HG03520 (cell line): ENCODE data around the gene ARFGEF2.

Experiments used
- ATAC-seq: cut with Tn5 transposase; IDR thresholded peaks from one replicate; pipeline ENCODE4 v1.9.1; 2021; ENCODE audit warnings: mild to moderate bottlenecking, moderate library complexity; ENCODE audit not compliant: unreplicated experiment

Gene ARFGEF2

DNA sequence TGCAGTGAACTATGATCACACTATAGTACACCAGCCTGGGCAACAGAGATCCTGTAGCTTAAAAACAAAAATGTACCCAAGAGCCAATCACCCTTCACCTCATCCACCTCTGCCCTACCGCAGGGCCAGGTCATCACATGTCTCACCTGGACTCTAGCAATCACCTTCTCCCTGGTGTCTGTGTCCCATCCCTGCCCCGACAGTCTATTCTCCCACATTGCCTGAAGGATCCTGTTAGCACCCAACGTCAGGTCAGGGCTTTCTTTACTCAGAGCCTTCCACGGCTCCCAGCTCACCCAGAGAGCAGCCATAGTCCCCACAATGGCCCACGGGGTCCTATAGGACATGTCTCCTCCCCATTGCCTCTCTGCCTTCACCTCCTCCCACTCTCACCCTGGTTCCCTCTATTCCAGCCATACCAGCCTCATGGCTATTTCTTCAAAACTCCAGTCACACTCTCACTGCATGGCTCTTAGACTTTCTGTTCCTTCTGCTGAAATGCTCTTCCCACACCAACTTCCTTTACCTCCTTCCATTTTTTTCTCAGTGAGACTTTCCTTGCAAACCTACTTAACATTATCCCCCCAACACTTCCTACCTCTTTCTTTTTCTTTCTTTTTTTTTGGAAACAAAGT is 22.5 kb upstream of the ARFGEF2 start:
- ATAC-seq, result no peak

DNA sequence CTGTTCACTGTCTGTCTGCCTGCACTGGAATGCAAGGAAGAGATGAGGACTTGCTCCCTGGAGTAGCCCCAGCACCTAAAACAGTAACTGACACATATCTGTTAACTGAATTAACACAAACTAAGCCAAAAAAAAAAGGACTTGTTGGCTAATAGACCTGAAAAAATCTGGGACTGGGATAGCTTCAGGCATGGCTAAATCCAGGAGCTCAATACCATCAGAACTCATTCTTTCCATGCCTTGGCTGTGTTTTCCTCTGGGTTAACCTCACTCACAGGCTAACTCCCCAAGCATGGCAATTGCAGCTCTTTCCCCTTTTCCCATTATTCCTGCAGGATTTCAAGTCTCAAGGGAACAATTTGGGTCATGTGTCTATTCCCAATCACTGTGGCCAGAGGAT is 21.6 kb upstream of the ARFGEF2 start:
- ATAC-seq, result no peak

DNA sequence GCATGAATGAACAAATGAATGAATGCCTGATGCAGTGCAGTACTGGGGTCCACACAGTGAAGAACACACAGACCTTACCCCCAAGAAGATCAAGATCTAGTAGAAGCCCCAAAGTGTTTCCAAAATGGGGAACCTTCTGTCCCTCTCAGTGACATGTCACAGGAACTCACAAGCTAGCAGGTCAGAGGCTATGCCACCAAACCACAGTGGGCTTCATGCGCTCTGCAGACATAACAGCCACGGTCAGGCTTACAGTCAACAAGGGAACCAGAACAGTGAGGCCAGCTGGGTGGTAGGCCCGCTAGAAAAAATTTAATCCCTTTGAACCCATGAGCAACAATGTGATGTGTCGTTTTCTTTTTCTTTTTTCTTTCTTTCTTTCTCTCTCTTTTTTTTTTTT is 20.2 kb upstream of the ARFGEF2 start:
- ATAC-seq, result no peak

DNA sequence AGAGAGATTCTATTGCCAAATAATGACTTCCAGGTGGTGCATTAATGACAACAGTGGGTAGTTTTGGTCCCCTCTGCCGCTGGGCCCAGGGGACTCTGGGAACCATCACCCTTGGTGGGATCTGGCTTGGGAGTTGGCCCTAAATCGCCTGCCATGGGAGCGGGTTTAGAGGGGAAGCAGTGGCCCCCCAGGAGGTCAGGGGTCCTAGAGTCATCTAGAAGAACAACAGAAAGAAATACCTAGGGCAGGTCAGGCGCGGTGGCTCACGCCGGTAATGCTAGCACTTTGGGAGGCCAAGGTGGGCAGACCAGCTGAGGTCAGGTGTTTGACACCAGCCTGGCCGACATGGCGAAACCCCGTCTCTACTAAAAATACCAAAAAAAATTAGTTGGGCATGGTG is 17.8 kb upstream of the ARFGEF2 start:
- ATAC-seq, result no peak

DNA sequence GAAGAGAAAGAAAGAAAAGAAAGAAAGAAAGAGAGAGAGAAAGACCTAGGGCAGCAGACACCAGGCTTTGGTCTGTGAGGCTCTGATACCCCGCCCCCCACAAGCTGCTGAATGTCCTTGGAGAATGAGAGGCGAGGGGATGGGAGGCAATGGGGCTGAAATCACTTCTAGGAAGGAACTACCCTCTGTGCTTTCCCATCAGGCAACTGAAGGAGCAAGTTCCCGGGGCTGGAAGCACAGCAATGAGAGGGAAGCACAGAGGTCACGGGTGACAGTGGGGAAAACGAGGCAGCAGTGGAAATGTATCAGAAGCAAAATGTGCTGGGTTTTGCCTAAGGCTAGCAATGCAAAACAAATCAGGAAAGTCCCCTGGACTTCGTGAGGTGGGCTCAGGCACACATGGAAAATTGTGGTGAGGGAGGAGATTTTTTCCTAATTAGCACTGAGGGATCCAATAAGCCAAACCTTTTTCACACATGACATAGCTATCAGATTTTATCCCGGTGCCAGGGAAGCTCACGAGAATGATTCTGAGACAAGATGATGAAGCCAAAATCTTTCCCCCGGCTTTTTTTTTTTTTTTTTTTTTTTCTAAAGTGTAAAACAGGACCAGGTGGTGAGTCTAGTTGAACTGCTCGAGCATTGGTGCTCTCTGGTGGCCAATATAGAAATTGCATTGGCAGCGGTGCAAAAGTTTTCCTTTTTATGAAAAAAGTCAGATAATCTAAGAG is 16.8 kb upstream of the ARFGEF2 start:
- no peak for ATAC-seq

DNA sequence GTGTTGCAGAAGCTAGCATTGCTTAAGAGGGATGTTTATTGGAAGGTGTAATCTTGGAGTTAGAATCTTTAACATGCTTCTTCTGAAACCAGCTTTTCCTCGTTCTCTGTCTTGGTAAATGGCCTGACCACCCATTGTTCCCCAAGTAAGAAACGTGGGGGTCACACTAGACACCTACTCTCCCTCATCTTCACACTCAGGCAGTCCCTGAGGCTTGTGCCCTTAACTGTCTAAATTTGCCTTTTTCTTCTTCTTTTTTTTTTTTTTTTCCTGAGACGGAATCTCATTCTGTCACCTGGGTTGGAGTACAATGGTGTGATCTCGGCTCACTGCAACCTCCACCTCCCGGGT is 16.2 kb upstream of the ARFGEF2 start:
- ATAC-seq, result no peak

DNA sequence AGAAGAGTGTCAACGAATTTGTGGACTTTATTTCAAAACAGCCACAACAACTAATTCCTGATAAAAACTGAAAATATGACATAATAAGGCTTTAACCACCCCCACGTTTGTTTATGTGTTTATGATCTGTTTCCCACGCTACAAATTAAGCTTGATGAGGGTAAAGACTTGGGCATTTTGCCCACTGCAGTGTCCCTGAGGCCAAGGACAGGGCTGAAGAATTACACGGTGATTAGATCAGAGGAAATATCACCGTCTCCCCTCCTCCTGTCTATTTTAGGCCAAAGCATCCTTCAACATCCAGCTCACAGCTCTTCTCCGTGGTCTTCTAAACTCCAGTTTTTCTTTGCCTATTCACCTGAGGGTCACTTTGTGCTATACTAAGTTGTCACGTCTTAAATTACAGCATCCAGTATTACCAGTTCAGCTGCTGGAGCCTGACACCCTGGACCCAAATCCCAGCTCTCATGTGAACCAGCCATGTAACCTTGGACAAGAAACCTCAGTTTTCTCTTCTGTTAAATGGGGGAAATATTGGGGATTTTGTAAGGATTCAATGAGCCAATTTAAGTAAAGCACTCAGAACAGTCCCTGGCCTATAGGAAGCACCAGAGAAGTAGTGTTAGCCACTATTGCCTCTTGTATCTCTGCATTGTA is 15.2 kb upstream of the ARFGEF2 start:
- ATAC-seq, result no peak

DNA sequence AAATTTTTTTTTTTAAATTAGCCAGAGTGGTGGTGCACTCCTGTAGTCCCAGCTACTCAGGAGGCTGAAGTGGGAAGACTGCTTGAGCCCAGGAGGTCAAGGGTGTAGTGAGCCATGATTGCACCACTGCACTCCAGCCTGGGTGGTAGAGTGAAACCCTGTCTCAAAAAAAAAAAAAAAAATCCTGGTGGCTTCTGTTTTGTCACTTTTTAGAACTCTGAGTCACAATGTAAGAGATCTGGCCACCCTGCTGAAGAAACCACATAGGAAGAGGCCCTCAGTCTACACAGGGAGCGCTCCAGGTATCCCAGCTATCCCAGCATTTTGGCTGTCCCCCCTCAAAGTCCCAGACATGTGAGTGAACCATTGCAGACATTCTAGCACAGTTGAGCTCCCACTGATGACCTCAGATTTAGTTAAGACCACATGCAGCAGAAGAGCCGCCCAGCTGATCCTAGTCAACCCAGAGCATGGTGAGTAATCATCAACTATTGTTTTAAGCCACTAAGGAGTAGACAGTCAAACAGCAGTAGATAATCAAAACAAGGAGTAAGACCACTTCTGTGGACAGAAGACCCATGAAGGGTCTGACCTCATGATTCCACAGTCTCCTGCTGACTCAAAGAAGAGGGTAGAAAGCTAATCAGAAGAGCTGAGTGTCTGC is 12.7 kb upstream of the ARFGEF2 start:
- no peak for ATAC-seq

DNA sequence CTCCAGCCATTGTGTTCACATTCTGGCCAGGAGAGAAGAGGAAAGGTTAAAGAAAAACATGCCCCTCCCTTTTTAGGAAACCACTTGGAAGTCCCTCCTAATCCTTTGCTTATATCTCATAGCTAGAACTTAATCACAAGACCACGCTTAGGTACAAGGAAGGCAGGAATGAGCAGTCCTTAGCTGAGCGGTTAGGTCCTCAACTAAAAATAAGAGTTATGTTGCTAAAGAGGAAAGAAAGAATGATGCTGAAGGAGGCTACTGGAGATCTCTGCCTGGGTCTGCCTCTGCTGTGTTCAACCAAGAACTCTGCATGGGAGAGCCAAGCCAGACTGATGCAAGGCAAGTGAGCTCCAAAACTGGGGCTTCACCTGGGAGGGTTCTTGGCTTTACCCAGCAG is 11.6 kb upstream of the ARFGEF2 start:
- ATAC-seq, result no peak

DNA sequence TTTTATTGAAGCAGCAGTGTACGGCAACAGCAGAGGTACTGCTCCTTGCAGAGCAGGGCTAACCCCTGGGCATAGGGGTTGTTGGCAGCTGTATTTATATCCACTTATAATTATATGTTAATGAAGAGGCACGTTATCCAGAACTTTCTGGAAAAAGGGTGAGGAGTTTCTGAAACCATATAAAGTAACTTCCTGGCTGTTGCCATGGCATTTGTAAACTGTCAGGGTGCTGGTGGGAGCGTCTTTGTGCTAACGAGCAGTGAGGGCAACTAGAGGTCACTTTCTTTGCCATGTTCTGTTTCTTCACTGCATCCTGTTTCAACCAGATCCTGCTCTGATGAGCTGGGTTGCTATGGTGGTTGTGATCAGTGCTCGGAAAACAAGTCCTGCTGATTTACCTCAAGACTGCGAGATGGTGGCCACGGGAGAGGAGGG is 11.1 kb upstream of the ARFGEF2 start:
- no peak for ATAC-seq

DNA sequence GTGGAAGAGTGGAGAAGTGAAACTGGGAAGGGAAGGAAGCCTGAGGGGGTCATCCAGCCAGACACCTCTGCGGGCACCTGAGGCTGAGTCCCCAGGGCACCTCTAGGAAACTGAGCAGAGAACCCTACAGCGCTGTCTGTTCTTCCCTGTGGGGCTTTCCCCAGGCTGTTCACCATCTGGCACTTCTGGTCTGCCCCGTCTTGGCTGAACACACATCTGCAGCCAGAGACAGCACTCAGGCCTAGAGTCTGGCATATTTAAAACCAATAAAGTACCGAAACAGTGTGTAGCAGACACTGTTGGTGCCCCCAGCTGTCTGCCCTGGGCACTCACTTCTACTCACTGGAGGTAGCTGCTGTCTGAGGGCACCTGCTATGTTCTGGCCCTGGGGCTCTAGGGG is 9.4 kb upstream of the ARFGEF2 start:
- ATAC-seq, result peak; percentile 76

DNA sequence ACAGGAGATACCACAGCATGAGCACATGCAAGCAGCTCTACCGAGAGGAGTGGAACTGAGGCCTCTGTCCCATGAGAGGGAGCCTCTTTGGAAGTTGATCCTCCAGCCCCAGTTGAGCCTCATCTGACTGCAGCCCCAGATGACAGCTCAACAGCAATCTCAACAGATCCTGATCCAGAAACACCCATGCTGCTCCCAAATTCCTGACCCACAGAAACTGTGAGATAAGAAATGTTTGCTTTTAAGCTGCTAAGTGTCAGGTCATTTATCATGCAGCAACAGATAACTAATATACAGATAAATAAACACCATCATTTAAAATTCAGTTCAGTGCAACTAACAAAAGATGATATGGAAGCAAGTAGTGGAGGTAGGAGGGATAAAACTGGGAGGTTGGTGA is 4.8 kb upstream of the ARFGEF2 start:
- no peak for ATAC-seq

DNA sequence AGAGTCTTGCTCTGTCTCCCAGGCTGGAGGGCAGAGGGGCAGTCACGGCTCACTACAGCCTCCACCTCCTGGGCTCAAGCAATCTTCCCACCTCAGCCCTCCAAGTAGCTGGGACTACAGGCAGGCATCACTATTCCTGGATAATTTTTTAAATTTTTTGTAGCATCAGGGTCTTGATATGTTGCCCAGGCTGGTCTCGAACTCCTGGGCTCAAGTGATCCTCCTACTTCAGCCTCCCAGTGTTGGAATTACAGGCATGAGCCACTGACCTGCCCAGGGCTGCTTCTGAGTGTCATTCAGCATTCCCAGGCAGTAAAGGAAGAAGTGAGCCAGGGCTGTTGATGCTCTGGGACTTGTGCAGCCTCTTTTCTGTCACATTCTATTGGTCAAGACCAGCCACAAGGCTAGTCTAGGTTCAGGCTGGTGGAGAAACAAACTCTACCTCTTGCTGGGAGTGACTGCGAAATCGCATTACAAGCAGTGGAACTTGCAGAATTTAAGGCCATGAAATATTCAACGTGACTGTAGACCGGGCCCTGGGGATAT is 2.1 kb upstream of the ARFGEF2 start:
- ATAC-seq, result no peak

DNA sequence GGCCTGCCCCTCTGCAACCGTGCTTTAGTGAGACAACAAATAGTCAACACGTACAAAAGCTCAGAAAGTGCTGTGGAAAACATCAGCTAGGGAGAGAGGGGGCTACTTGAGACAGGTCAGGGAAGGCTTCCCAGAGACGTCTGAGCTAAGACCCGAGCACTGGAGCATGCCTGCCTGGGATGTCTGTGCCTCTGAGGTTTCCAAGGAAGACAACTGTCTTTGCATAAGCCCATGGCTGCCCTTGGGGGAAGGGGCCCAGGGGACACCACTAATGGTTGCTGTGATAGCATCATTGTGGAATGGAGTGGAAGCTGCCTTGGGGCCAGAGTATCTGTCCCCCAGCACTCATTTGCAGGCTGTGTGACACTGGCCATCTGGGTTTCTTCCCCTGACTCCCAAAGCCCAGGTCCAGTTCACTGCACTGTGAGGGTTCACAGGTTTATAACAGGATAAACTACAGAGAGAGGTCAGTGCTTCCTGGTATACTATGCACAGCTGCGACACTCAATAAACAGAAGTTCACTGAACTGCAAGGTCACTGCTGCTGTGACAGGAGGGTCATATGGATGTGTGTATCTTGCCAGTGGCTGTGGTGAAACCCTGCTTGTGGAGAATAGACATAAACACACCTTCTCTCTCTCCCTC is 1.5 kb upstream of the ARFGEF2 start:
- no peak for ATAC-seq

DNA sequence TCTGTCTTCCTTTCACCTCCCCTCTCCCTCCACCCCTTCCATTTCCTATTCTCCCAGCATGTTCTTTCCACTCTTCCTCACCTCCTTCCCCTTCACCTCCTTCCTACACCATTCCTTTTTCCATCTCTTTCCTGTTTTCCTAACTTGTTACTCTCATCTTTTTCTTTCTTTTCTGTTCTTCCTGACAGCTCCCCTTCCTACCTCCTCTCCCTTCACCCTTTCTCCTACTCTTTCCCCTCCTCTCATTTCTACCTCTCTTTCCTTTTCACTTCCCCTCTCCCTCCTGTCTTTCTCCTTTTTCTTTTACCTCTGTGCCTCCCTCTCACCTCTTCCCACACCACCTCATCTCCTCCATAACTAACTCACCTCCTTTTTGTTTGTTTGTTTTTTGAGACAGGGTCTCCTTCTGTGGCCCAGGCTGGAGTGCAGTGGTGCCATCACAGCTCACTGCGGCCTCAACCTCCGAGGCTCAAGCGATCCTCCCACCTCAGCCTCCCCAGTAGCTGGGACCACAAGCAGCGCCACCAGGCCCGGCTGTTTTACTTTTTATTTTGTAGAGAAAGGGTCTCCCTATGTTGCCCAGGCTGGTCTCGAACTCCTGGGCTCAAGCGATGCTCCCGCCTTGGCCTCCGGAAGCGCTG is 864 bp upstream of the ARFGEF2 start:
- ATAC-seq, result no peak

DNA sequence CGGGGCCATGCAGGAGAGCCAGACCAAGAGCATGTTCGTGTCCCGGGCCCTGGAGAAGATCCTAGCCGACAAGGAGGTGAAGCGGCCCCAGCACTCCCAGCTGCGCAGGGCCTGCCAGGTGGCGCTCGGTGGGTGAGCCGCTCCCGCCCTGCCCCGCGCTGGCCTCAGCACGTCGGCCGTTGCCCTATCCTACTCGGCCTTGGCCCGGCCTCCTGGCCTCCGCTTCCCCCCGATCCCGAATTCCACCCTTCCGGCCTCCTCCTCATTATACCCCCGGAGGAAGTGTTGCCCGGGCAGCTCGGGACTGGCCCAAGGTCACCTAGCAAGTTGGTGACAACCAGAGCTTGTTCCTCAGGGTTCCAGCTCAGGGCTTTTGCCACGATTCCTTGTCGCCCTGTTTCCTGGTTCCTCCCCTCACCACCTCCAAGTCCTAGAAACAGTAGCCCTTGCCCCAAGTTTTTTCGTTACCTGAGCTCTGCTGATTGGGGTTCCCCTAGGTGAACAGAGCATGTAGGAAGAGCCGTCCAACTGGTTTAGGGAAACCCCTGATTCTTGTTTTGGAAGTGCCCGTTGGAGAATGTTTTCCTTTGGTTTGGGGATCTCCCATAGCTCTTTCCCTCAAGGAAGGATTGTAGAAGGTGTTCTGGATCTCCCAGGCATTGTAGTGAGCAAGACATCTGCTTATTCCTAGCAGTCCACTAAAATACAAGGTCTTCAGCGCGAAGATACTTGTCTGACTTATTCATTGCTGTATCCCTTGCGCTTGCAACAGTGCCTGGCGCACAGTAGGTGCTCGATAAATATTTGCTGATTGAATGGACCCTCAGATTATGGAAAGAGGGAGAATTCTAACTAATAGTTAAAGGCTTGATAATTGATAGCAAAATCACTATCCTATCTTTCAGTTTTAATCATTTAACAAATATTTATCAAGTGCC is 641 bp downstream of the ARFGEF2 start:
- ATAC-seq, result peak; percentile 28

DNA sequence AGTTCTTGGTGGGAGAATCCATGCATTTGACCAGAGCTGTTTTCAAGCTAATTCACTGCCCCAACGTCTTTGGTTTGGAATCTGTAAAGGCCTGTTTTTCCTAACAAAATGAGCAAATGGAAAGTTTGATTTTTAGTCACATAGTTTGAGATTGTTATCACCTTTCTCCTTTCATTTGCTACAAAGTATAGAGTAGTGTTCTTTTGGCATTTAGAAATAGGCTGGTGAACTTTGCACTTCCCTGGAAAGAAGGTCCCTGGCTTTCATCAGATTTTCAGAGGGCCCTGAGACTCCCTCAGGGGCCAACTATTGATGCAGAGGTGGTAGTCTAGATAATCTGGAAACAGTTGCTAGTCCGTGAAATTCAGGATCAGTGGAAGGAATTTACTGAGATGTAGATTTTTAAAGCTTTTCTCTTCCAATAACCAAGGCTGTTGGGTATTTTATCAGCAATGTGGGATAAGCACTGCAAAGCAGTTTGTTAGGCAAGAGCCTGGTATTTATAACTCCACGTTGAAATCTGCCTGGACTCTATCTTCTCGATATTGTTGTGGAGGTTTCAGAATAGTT is 1.7 kb downstream of the ARFGEF2 start:
- ATAC-seq, result no peak

DNA sequence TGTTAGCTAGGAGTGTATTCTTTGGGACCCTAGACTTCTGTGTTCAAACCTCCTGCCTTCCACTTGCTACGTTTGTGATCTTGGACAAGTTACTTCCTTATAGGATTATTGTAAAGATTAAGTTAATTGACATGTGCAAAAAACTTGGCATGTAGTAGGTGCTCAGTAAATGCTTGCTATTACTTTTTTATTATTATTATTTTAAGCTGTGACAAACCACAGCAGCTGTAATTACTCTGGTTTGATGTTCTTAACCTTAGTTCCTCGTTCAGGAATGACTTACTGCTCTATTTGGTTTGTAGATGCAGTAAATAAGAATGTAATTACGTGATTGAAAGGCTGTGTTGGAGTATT is 3.2 kb downstream of the ARFGEF2 start:
- no peak for ATAC-seq

DNA sequence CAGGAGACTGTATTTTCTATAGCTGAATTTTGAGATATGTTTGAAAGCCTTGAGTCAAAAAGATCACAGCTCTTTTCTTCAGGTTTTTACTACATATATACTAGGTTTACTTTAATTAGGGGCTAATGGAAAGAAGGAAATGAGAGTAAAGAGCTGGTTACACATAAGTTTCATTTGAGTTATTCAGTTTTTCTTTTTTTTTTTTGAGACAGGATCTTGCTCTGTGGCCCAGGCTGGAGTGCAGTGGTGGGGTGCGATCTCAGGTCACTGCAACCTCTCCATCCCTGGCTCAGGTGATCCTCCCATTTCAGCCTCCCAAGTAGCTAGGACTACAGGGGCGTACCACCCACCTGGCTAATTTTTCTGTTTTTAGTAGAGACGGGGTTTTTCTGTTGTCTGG is 4.8 kb downstream of the ARFGEF2 start:
- ATAC-seq, result no peak
